ENCODE data around the gene SPPL3.

SPPL3 gene

DNA sequence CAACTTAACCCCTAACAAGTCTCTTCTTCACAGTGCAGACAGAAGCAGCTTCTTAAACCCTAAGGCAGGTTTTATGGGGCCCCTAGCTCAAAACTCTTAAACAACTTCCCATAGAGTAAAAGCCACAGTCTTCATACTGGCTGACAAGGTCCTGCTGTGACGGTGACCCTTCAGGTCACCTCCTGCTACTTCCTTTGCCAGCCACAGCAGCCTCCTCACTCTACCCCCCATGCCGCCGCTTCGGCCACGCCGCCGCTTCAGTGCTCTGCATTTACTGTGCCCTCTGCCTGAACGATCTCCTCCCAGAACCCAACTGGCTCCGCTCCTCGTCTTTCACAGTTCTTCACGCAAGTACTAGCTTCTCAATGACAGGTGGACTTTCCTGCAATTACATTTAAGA lies 133.1 kb downstream of the SPPL3 start:
- intact Hi-C loops (cut with DNase I; ENCODE audit: low total_unique reads) = no loop called here
- Histone ChIP-seq H3K36me3 (peaks cover 22 to 47% (median 30%) of the 10 kb centered on the region in 3 donors), H3K4me1 (no peaks in the 10 kb centered on the region), H3K4me3 (no peak overlapping the region), H3K27ac (no peak overlapping the region), H3K27me3 (no peaks in the 10 kb centered on the region), H3K9me3 (no peaks in the 10 kb centered on the region)
- DNase-seq = no peak
- TF ChIP-seq, protein P1, sequence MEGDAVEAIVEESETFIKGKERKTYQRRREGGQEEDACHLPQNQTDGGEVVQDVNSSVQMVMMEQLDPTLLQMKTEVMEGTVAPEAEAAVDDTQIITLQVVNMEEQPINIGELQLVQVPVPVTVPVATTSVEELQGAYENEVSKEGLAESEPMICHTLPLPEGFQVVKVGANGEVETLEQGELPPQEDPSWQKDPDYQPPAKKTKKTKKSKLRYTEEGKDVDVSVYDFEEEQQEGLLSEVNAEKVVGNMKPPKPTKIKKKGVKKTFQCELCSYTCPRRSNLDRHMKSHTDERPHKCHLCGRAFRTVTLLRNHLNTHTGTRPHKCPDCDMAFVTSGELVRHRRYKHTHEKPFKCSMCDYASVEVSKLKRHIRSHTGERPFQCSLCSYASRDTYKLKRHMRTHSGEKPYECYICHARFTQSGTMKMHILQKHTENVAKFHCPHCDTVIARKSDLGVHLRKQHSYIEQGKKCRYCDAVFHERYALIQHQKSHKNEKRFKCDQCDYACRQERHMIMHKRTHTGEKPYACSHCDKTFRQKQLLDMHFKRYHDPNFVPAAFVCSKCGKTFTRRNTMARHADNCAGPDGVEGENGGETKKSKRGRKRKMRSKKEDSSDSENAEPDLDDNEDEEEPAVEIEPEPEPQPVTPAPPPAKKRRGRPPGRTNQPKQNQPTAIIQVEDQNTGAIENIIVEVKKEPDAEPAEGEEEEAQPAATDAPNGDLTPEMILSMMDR (IDR thresholded peaks at IDR 0.05) = no peak

DNA sequence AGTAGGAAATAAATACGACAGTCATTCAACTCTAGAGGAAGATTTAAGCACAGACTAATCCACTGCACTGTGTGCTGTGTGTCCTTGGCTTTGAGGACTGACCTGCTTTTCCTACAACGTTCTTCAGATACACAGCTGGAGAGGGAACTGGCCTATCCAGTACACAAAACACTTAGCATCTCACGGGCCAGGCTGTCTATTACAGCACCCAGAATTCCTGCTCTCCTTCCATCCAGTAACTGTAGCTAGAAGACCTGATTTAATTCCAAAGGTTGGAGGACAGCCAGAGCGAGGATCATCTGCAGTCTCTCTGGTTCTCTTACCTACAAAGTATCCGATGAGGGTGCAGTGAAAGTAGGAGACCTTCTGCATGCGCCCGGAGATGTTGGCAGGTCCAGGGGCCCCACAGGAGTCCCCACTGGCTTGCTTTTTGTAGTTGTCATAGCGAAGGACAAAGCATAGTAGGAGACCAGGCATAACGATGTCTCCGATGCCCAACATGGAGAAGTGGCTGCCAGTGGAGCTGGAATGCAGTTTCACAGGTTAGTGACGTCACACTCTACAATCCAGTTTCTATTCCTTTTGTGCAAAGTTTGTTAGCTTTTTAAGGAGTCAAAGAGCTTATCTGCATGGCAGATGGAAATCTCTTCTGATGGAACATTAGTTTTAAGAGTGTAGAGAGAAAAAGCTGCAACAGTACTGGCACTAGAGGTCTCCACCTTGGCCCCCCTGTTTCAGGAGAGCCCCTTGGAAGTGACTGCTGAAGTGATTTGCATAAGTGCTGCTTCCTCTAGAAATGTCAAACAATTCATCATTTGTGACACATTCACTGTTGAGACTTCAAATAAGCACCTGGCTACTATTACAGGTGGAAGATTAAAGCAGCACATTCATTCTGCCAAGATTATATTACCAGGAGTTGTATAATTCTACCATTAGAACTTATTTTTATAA lies 136.8 kb downstream of the SPPL3 start:
- Histone ChIP-seq H3K9me3 (no peaks in the 10 kb centered on the region), H3K4me3 (no peak overlapping the region), H3K4me1 (peaks cover 0 to 2% (median 0%) of the 10 kb centered on the region in 4 donors), H3K27ac (no peak overlapping the region), H3K27me3 (no peaks in the 10 kb centered on the region), H3K36me3 (peaks cover 51 to 69% (median 54%) of the 10 kb centered on the region in 3 donors)
- TF ChIP-seq, protein P1 (IDR thresholded peaks at IDR 0.05) = no peak
- intact Hi-C loops (cut with DNase I; ENCODE audit: low total_unique reads) = no loop called here
- DNase-seq = no peak

DNA sequence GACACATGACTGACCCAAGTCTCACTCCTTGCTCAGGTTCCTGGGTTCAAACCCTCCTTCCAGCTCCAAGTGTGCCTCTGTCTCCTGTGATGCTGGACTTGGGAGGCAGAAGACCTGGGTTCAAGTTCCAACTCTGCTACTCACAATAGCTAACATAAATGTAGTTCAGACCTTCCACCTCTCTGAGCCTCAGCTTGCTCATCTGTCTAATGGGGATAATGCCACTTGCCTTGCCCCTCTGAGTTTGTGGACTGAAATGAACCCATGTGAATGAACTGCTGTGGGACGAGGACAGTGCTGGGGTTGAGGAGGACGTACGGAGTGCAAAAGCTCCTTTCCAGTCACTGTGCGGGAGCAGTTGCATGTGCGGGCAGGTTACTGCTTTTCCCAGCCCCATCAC lies 137.6 kb downstream of the SPPL3 start:
- Histone ChIP-seq H3K4me1 (peaks cover 0 to 10% (median 7%) of the 10 kb centered on the region in 4 donors), H3K9me3 (no peaks in the 10 kb centered on the region), H3K36me3 (peaks cover 51 to 67% (median 54%) of the 10 kb centered on the region in 3 donors), H3K27ac (no peak overlapping the region), H3K4me3 (no peak overlapping the region), H3K27me3 (no peaks in the 10 kb centered on the region)
- intact Hi-C loops (cut with DNase I; ENCODE audit: low total_unique reads) = no loop called here
- no peak for DNase-seq
- TF ChIP-seq, protein P1 (IDR thresholded peaks at IDR 0.05) = no peak

DNA sequence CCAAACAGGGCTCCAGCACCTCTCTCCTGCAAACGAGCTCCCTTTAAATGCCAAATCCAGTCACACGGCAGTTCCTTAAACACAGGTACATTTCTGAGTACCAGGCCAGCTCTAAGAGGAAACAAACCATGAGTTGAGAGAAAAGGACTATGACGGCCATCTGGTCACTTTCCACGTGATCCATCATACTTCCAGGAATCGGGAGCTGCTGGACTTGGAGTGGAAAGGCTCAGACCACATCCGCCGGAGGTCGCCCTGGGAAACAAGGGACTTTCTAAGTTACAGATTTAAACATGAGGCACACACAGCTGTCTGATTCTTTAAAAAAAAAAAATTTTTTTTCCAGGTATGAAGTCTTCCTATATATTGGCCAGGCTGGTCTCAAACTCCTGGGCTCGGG lies 139.3 kb downstream of the SPPL3 start:
- Histone ChIP-seq H3K4me1 (peaks cover 0 to 19% (median 9%) of the 10 kb centered on the region in 4 donors), H3K27me3 (no peaks in the 10 kb centered on the region), H3K36me3 (peaks cover 51 to 83% (median 54%) of the 10 kb centered on the region in 3 donors), H3K9me3 (no peaks in the 10 kb centered on the region), H3K27ac (no peak overlapping the region), H3K4me3 (no peak overlapping the region)
- no peak for DNase-seq
- intact Hi-C loops (cut with DNase I; ENCODE audit: low total_unique reads) = no loop called here
- TF ChIP-seq, protein P1 (IDR thresholded peaks at IDR 0.05) = no peak

DNA sequence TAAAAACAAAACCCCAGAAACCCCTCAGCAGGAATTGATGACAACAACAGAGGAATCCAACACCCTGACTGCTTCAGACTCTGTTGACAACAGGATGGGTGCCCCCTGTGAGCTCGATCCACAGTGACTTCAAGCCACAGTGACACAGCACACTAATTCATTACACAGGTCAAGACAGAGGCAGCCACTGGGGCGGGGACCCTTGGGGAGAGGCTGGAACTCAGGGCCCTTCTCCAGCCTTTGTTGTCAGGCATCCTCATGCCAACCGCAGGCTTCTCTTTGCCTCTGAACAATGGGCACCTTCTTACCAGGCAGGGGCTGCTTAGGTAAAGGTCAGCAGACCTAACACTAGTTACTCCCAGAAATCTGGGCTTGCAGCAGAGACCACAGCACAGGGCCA lies 140.9 kb downstream of the SPPL3 start:
- TF ChIP-seq, protein P1 (IDR thresholded peaks at IDR 0.05) = no peak
- no peak for DNase-seq
- H3K27me3 ChIP-seq = no peaks in the 10 kb centered on the region
- peaks cover 0 to 19% (median 9%) of the 10 kb centered on the region in 4 donors for H3K4me1 ChIP-seq
- peaks cover 42 to 74% (median 52%) of the 10 kb centered on the region in 3 donors for H3K36me3 ChIP-seq
- intact Hi-C loops (cut with DNase I; ENCODE audit: low total_unique reads) = no loop called here
- H3K27ac ChIP-seq = no peak overlapping the region
- no peak overlapping the region for H3K4me3 ChIP-seq
- no peaks in the 10 kb centered on the region for H3K9me3 ChIP-seq

Measured in tibial artery (tissue), 4 donors.